Cerebellar cortex (tissue), 1 donor: ENCODE data around the gene MAPT.
"Not testable (repeated sequence)": the region's sequence is repeated elsewhere in the genome, so short reads cannot be mapped to it uniquely, and the experiment has no call there.

Source experiments
- DNase-seq: peaks from one replicate; pipeline ENCODE4 v3.0.0-alpha.2; 2015; ENCODE audit warnings: low spot score

The MAPT gene

DNA sequence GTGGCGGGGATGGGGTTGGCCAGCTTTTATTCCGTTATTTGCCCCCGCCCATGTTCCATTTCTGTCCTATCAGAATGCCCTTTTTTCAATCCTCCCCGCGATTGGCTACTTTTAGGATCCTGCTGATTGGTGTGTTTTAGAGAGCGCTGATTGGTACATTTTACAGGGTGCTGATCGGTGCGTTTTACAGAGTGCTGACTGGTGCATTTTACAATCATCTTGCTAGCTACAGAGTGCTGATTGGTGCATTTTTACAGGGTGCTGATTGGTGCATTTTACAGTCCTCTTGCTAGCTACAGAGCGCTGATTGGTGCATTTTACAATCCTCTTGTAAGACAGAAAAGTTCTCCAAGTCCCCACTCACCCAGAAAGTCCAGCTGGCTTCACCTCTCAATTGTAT lies 32.2 kb upstream of the MAPT start:
- not testable (repeated sequence) for DNase-seq

GRCh38 chr17:45863857-45864654 lies 30.3 kb upstream of the MAPT start:
- no peak for DNase-seq

- no peak for DNase-seq
Observed at GRCh38 chr17:45867171-45867570, 27.2 kb upstream of the MAPT start.

DNA sequence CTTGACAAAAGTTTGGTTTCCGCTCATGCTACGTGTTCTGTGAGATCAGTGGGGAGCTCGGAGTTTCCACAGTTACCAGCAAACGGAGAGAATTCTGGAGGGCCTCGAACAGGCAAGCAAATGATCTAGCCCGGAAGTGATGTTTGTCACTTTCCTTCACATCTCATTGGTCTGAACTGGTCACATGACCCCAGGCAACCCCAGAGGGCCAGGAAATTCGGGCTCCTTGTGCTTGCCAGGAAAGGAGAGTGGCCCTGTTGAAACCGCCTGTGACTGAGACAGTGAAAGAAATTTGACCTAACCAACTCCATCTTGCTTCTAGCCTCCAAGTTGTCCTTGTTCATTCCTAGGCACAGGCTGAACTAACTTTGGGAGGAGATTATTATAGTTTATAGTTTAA lies 26.7 kb upstream of the MAPT start:
- no peak for DNase-seq

GRCh38 chr17:45868276-45868675 lies 26.1 kb upstream of the MAPT start:
- DNase-seq: no peak

DNA sequence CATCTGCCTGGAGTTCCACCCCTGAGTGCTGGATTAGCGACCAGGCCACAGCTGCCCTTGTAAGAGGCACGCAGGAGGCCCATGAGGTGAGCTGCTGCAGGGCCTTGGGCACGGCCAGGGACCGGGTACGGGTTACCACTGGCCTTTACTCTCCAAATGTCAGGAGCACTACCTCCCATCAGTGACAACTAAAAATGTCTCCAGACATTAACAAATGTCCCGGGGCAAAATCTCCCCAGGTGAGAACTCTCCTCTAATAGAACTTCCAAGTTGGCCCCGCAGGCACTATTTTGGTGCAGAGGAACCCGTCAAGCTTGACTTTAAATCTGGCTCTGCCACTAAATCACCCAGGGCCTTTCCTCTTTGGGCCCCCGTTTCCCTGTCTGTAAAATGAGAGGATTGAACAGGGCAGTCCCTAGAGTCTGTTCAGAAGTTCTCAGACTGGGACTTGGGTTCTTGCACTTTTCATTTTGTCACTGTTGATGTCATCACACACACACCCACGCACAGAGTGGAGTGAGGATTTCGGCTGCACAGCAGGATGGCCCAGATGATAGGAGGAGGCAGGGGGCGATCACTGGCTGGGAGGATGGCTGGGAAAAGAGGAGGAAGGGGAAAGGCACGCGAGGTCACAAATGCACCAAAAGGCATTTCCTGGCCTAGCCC lies 24.5 kb upstream of the MAPT start:
- no peak for DNase-seq

- DNase-seq: no peak
Observed at GRCh38 chr17:45870342-45870974, 23.9 kb upstream of the MAPT start.

GRCh38 chr17:45871718-45872117 lies 22.6 kb upstream of the MAPT start:
- DNase-seq: no peak

GRCh38 chr17:45873728-45874127 lies 20.6 kb upstream of the MAPT start:
- no peak for DNase-seq

- DNase-seq: no peak
Observed at GRCh38 chr17:45874151-45874550, 20.2 kb upstream of the MAPT start.

GRCh38 chr17:45876539-45876938 lies 17.8 kb upstream of the MAPT start:
- no peak for DNase-seq

GRCh38 chr17:45877467-45877866 lies 16.9 kb upstream of the MAPT start:
- DNase-seq: no peak

DNA sequence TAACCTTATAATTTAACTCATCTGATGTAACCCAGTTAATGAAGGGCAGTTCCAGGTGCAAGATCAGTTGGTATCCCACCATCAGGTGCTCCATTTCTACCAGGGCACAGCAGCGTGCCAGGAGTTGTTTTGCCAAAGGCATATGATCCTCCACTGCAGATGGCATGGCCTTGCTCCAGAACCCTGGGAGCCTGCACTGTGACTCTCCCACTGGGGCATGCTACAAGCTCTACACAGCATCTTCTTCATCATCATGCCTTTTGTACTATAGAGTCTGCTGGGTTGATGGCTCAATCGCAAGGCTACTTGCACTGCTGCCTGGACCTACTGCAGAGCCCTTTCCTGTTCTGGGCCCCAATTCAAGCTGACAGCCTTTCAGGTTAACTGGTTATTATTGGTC lies 11.3 kb upstream of the MAPT start:
- peak; percentile 69 for DNase-seq

GRCh38 chr17:45886852-45887251 lies 7.5 kb upstream of the MAPT start:
- no peak for DNase-seq

- DNase-seq: no peak
Observed at GRCh38 chr17:45888392-45888791, 6.0 kb upstream of the MAPT start.

DNA sequence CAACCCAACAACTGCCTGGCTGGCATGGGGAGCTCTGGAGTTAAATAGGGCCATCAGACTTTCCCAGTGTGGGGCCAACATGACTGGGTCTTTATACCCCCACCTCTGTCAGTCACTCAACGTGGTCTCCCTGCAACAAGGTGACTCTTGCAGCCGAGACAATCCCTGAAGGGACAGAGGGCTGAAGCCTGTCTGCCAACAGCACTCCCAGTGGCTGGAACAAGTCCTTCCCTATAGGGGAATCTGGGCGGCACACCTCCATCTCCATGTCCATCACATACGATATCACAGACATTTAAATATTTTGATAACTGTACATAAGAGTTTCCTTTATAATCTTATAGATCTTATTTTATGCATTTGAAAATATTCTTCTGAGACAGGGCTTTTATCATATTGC lies 4.8 kb upstream of the MAPT start:
- no peak for DNase-seq

DNA sequence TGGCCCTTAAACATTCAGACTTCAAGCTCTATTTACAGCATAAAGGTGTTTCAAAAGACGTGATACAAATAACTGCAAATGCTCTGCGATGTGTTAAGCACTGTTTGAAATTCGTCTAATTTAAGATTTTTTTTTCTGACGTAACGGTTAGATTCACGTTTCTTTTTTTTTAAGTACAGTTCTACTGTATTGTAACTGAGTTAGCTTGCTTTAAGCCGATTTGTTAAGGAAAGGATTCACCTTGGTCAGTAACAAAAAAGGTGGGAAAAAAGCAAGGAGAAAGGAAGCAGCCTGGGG lies 681 bp upstream of the MAPT start:
- no peak for DNase-seq

GRCh38 chr17:45895304-45895968 lies 1.1 kb downstream of the MAPT start:
- DNase-seq: peak; percentile 59

DNA sequence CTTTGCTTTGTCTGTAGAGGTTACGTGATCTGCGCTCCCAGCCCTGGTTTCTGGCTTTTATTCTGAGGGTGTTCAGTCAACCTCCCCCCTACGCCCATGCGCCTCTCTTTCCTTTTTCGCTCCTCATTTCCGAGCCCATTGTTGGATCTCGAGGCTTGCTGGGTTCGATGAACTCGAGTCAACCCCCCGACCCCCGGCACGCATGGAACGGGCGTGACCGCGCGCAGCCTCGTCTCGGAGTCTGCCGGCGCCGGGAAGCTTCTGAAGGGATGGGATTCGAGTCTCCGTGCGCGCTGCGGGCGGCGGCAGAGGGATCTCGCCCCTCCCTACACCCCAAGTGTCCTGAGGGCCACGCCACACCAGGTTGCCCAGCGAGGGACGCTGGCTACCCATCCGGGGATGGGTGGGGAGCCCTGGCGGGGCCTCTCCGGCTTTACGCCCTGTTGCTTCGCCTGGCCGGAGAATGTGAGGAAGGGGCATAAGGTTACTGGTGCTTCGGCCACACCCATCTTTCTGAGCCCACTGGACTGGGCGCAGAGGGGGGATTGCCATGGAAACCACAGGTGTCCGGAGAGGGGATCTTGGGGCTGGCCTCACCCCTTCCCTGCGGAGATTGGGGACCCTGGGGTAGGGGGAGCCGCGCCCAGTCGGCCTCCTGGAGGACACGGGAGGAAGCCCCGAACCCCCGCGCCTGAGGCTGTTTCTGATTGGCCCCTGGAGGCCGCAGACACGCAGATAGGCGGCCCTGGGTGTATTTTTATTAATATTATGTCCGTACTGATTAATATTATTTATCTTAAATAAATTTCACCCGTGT lies 1.8 kb downstream of the MAPT start:
- no peak for DNase-seq

DNA sequence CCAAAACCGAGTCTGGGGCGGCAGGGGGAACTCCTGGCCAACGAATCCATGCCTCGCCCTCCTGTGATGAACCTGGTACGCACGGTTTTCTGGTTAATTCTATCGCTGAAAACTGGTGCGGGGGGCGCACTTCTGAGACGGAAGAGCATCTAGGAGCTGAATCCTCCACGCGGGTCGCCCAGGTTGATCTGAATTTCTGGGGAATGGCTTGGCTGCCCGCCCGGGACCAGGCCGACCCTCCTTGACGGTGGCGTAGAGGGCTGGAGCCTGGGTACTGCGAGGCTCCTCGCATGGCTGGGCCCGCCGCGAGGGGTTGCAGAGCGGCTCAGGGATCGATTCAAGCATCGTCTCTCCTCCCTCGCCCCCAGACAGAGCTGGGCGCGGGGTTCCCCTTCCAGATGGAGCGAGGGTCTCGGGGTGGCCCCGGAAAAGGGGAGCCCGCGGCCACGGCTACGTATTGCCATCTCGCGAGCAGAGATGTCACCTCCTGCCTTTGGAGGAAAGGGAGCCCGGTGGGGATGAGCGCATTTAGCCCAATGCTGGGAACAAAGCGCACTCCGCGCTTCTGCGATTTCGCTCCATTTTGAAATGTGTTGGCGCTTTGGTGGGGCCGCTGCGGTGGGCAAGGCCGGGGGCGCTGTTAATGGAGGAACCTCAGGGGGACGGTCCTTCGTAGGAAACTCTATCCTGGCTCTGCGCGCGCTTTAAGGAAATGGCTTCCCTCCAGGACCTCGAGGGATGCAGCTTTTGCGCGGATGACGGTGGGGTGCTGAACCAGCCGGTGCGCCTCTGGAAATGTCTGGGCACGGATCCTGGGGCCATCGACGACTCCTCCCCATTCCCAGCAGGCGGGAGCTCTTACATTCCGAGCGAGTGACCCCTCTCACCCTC lies 2.7 kb downstream of the MAPT start:
- peak; percentile 51 for DNase-seq

- peak; percentile 61 for DNase-seq
Observed at GRCh38 chr17:45900136-45900535, 5.8 kb downstream of the MAPT start.
